ENCODE measurements around the gene TSPO. TPM values are rescaled to one million over a fixed set of nuclear protein-coding genes. Genes with fewer than 3 reads are reported as not detected.

The TSPO gene
- 0.32 and 0.46 TPM in 2 replicates for total RNA-seq (2016; rRNA removed; fragmentation: Illumina TruSeq; extraction: Trizol)
- 0.44 TPM in 1 of 2 replicates, not detected in the other for total RNA-seq (2016; cell fraction: cytosol; rRNA removed; fragmentation: Illumina TruSeq; extraction: Trizol; ENCODE audit: low read depth)
- 0.54 and 0.67 TPM in 2 replicates for total RNA-seq (2016; cell fraction: insoluble cytoplasmic fraction; rRNA removed; fragmentation: Illumina TruSeq; extraction: Trizol)
- 0.37 and 0.52 TPM in 2 replicates for total RNA-seq (2016; cell fraction: membrane; rRNA removed; fragmentation: Illumina TruSeq; extraction: Trizol)
- total RNA-seq (2016; cell fraction: nucleus; rRNA removed; fragmentation: Illumina TruSeq; extraction: Trizol) = not detected in 2 replicates
- polyA plus RNA-seq (2011; rRNA removed) = 1.4 and 2.2 TPM in 2 replicates
- polyA plus RNA-seq (2011; cell fraction: cytosol; rRNA removed) = 1.2 and 2.8 TPM in 2 replicates
- polyA plus RNA-seq (2011; cell fraction: nucleus; rRNA removed) = 1.6 and 2.3 TPM in 2 replicates
- 0.40 and 1.0 TPM in 2 replicates for polyA plus RNA-seq (2012)
- 0.12 and 0.24 TPM in 2 replicates for polyA plus RNA-seq (2016; cell fraction: cytosol; fragmentation: Illumina TruSeq; extraction: Trizol; ENCODE audit: low read depth)
- 0.40 TPM in 1 of 2 replicates, not detected in the other for polyA plus RNA-seq (2016; cell fraction: insoluble cytoplasmic fraction; fragmentation: Illumina TruSeq; extraction: Trizol; ENCODE audit: low read depth)
- 0.30 TPM in 1 of 2 replicates, not detected in the other for polyA plus RNA-seq (2016; cell fraction: membrane; fragmentation: Illumina TruSeq; extraction: Trizol; ENCODE audit: low read depth)
- 0.59 TPM in 1 of 2 replicates, not detected in the other for polyA plus RNA-seq (2016; cell fraction: nucleus; fragmentation: Illumina TruSeq; extraction: Trizol; ENCODE audit: insufficient read depth, low read depth)
- polyA minus RNA-seq (2011; rRNA and poly(A)+ RNA removed; ENCODE audit: low replicate concordance) = 1.5 and 40.6 TPM in 2 replicates
- 1.5 and 3.2 TPM in 2 replicates for polyA minus RNA-seq (2011; cell fraction: cytosol; rRNA and poly(A)+ RNA removed)
- polyA minus RNA-seq (2011; cell fraction: nucleus; rRNA and poly(A)+ RNA removed) = not detected in 2 replicates
- percentile 17 among the genes with signal in this experiment for Bru-seq, nascent RNA
- percentile 12 among the genes with signal in this experiment for BruChase-seq, experiment 1, labeled RNA remaining after a 6-hour chase
- BruChase-seq, experiment 2, labeled RNA remaining after a 2-hour chase = percentile 16 among the genes with signal in this experiment
- long read RNA-seq, experiment 1, transcript TSPO-202 (4 exons, 881 nt) = major isoform, 11 of 11 reads
- long read RNA-seq, experiment 1, partial matches to known transcripts = 0 of 11 reads
- long read RNA-seq, experiment 1, other reads (novel, unspliced or antisense) = 0 of 11 reads
- long read RNA-seq, experiment 2, transcript TSPO-202 (4 exons, 881 nt) = major isoform, 7 of 9 reads
- long read RNA-seq, experiment 2, partial matches to known transcripts = 2 of 9 reads
- long read RNA-seq, experiment 2, other reads (novel, unspliced or antisense) = 0 of 9 reads

DNA sequence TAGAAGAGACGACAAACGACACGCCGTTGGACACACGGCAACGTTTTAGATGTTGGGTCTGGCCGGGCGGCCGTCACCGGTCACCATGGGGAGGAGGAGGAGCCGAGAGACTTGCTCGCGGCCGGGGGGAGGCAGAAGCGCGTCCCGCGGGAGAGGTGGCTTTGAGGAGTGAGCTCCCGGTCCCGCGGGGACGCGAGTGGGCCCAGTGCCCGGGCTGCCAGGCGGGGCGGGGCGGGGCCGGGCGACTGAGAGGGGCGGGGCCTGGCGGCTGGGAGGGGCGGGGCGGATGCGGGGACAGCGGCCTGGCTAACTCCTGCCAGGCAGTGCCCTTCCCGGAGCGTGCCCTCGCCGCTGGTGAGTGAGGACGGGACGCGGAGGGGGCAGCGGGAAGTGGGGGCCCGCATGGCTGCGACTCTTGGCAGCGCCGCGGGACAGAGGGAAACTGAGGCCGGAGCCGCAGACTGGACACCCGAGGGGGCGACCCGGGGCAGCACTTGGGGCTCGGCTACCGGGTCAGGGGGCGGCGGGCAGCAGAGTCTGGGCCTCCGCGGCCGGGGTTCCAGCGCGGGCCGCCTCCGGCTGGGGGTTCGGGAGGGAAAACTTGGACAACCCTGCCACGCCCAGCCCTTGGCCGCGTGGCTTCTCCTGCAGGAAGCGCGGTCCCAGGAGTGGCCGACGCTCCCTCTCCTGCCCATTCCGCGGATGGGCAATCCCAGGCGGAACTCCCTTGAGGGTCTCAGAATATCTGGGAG is at the start of gene TSPO:
TSPO (plus strand) TSS at position 309 of the 752 bp plus-strand sequence. CDS start 7,680 bp downstream, outside the sequence.
- no TSS peak for BruUV-seq (replicated peaks)
- DNase-seq (ENCODE audit: low spot score) (no peak), ATAC-seq (peak; percentile 39), FAIRE-seq (no peak)
- in situ Hi-C loops (cut with HindIII; ENCODE audit: extremely low pct_ligation_motif_present, low pct_unique_long_range_greater_than_20kb) (no loop called here), intact Hi-C loops (cut with micrococcal nuclease; ENCODE audit: unreplicated experiment) (no loop called here)
- CTCF ChIA-PET (ENCODE audit: low intra/inter-chr PET ratio, low total read pairs) = no interaction called here
- Histone ChIP-seq H3K4me1 (ENCODE audit: insufficient read depth, low read length) (peaks cover 21% of the 10 kb centered on the region), H3K4me3 (replicated peaks in 1 of 3; ENCODE audit: insufficient read depth in 1 of 3, low read depth in 2 of 3, low read length in 3 of 3) (peak within 1 kb of the TSS; percentile 54 to 65 (median 59)), H3K4me2 (ENCODE audit: low read depth, low read length) (peak within 1 kb of the TSS; percentile 77), H3K79me2 (ENCODE audit: insufficient read depth, low read length) (no peaks in the 10 kb centered on the region), H2AFZ (ENCODE audit: low read length) (peak within 1 kb of the TSS; percentile 37), H4K20me1 (ENCODE audit: insufficient read depth, low read length) (no peaks in the 10 kb centered on the region), H3K27me3 (ENCODE audit: control insufficient read depth in 1 of 2, insufficient read depth in 2 of 2, low read length in 2 of 2) (peaks cover 6 to 39% of the 10 kb centered on the region in 2 experiments; a peak in 3 of 5 replicates), H3K9me3 (ENCODE audit: low read length) (no peaks in the 10 kb centered on the region), H3K36me3 (replicated peaks in 1 of 2; ENCODE audit: control insufficient read depth in 1 of 2, insufficient read depth in 2 of 2, low read length in 2 of 2) (no peaks in the 10 kb centered on the region), H3K27ac (ENCODE audit: extremely low read length, insufficient read depth, low read length) (no peak within 1 kb of the TSS), H3K9ac (ENCODE audit: insufficient read depth, low read depth, low read length) (peak within 1 kb of the TSS; percentile 41; the same call in 1 of the 2 replicates)
- POLR2A ChIA-PET = no interaction called here
- WGBS (ENCODE audit: low lambda C conversion rate) = 2% methylated on average over 11 of the region's 75 CpGs
- peak; percentile 39; the same call in 1 of the 2 replicates for TF ChIP-seq KDM2A (CRISPR knock-in tag; IDR thresholded peaks at IDR 0.05; ENCODE audit: borderline replicate concordance, low read depth)
- TF ChIP-seq, protein P1, sequence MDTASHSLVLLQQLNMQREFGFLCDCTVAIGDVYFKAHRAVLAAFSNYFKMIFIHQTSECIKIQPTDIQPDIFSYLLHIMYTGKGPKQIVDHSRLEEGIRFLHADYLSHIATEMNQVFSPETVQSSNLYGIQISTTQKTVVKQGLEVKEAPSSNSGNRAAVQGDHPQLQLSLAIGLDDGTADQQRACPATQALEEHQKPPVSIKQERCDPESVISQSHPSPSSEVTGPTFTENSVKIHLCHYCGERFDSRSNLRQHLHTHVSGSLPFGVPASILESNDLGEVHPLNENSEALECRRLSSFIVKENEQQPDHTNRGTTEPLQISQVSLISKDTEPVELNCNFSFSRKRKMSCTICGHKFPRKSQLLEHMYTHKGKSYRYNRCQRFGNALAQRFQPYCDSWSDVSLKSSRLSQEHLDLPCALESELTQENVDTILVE (CRISPR knock-in tag; IDR thresholded peaks at IDR 0.05) = no peak
- TF ChIP-seq NR3C1 (CRISPR knock-in tag; IDR thresholded peaks at IDR 0.05) = no peak
- TF ChIP-seq TAF15 (IDR thresholded peaks at IDR 0.05; ENCODE audit: low read depth, low read length, poor library complexity, severe bottlenecking) = no peak
- TF ChIP-seq RFX5 (IDR thresholded peaks at IDR 0.05; ENCODE audit: low read depth, low read length) = peak; percentile 91
- no peak for TF ChIP-seq PAXIP1 (CRISPR knock-in tag; conservative IDR thresholded peaks at IDR 0.05)
- TF ChIP-seq, protein P2, sequence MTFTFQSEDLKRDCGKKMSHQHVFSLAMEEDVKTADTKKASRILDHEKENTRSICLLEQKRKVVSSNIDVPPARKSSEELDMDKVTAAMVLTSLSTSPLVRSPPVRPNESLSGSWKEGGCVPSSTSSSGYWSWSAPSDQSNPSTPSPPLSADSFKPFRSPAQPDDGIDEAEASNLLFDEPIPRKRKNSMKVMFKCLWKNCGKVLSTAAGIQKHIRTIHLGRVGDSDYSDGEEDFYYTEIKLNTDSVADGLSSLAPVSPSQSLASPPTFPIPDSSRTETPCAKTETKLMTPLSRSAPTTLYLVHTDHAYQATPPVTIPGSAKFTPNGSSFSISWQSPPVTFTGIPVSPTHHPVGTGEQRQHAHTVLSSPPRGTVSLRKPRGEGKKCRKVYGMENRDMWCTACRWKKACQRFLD (CRISPR knock-in tag; IDR thresholded peaks at IDR 0.05; ENCODE audit: borderline replicate concordance) = no peak
- TF ChIP-seq KLF16 (CRISPR knock-in tag; IDR thresholded peaks at IDR 0.05) = no peak
- TF ChIP-seq, protein P3, sequence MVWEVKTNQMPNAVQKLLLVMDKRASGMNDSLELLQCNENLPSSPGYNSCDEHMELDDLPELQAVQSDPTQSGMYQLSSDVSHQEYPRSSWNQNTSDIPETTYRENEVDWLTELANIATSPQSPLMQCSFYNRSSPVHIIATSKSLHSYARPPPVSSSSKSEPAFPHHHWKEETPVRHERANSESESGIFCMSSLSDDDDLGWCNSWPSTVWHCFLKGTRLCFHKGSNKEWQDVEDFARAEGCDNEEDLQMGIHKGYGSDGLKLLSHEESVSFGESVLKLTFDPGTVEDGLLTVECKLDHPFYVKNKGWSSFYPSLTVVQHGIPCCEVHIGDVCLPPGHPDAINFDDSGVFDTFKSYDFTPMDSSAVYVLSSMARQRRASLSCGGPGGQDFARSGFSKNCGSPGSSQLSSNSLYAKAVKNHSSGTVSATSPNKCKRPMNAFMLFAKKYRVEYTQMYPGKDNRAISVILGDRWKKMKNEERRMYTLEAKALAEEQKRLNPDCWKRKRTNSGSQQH (CRISPR knock-in tag; IDR thresholded peaks at IDR 0.05; ENCODE audit: low read depth) = no peak

All from HepG2 (cell line).